ENCODE measurements around the gene NFKBIB.

DNA sequence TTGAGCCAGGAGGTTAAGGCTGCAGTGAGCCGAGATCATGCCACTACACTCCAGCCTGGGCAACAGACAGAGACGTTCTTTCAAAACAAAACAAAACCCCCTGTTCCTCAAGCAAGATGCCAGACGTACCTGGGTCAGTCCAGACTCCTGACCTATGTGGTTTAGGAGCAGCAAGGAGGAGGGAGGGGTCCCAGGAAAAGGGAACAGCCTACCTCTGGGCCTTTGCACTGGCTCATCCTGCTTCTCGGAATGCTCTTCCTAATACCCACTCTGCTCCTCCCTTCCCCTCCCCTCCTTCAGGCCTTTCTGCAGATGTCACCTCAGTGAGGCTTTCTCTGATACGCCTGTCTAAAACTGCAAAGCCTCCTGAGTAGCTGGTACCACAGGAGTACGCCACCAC is 31.2 kb upstream of the NFKBIB start:
- TF ChIP-seq, protein P1, sequence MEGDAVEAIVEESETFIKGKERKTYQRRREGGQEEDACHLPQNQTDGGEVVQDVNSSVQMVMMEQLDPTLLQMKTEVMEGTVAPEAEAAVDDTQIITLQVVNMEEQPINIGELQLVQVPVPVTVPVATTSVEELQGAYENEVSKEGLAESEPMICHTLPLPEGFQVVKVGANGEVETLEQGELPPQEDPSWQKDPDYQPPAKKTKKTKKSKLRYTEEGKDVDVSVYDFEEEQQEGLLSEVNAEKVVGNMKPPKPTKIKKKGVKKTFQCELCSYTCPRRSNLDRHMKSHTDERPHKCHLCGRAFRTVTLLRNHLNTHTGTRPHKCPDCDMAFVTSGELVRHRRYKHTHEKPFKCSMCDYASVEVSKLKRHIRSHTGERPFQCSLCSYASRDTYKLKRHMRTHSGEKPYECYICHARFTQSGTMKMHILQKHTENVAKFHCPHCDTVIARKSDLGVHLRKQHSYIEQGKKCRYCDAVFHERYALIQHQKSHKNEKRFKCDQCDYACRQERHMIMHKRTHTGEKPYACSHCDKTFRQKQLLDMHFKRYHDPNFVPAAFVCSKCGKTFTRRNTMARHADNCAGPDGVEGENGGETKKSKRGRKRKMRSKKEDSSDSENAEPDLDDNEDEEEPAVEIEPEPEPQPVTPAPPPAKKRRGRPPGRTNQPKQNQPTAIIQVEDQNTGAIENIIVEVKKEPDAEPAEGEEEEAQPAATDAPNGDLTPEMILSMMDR (conservative IDR thresholded peaks at IDR 0.05; ENCODE audit: low read depth, low read length), result no peak
- no peak for TF ChIP-seq EZH2phosphoT487 (IDR thresholded peaks at IDR 0.05; ENCODE audit: borderline replicate concordance, low read length)
- TF ChIP-seq EZH2 (IDR thresholded peaks at IDR 0.05; ENCODE audit: low read length, unreplicated experiment), result no peak

All from PC-3 (cell line).